Measurements from ENCODE around the gene CDHR1. TPM values are rescaled to one million over a fixed set of nuclear protein-coding genes. Genes with fewer than 3 reads are reported as not detected.

The CDHR1 gene
- total RNA-seq, 1 experiment from 2014 or later: not detected

DNA sequence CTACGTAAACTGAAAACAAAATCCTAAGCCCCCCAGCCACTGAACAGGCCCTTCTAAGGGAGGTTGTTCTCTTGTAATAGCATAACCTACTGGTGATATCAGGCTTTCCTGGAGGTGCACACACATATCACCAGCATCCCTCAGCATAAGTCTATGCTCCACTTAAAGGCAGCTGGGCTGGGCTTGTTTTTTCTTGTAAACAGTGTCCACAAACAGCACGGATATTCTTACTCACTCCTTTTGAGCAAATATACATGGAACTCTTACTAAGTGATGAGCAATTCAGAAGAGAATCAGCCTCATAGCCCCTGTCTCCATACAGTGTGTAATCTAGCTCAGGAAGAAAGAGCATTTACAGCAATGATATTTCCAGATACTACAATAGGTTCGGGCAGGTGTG lies 44.6 kb downstream of the CDHR1 start:
- Mint-ChIP-seq H3K27me3 (ENCODE audit: insufficient read depth, unreplicated experiment) (peaks cover 17% of the 10 kb centered on the region), H3K27ac (ENCODE audit: low read depth, unreplicated experiment) (no peak overlapping the region), H3K4me1 (ENCODE audit: insufficient read depth, unreplicated experiment) (no peaks in the 10 kb centered on the region), H3K4me3 (ENCODE audit: unreplicated experiment) (no peak overlapping the region), H3K36me3 (ENCODE audit: insufficient read depth, unreplicated experiment) (no peaks in the 10 kb centered on the region), H3K9me3 (ENCODE audit: unreplicated experiment) (no peaks in the 10 kb centered on the region)
- BruUV-seq (replicated peaks): no TSS peak
- TF ChIP-seq, protein P1, sequence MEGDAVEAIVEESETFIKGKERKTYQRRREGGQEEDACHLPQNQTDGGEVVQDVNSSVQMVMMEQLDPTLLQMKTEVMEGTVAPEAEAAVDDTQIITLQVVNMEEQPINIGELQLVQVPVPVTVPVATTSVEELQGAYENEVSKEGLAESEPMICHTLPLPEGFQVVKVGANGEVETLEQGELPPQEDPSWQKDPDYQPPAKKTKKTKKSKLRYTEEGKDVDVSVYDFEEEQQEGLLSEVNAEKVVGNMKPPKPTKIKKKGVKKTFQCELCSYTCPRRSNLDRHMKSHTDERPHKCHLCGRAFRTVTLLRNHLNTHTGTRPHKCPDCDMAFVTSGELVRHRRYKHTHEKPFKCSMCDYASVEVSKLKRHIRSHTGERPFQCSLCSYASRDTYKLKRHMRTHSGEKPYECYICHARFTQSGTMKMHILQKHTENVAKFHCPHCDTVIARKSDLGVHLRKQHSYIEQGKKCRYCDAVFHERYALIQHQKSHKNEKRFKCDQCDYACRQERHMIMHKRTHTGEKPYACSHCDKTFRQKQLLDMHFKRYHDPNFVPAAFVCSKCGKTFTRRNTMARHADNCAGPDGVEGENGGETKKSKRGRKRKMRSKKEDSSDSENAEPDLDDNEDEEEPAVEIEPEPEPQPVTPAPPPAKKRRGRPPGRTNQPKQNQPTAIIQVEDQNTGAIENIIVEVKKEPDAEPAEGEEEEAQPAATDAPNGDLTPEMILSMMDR (IDR thresholded peaks at IDR 0.05; ENCODE audit: unreplicated experiment): no peak
- CTCF ChIA-PET: no interaction called here
- intact Hi-C loops (cut with micrococcal nuclease): no loop called here
- POLR2A ChIA-PET: interaction anchor here (0.7 kb wide), 1 partner anchor 833 kb away, joined by 4 read pairs; no protein-coding TSS in a partner anchor
- no peak for DNase-seq (ENCODE audit: unreplicated experiment)

DNA sequence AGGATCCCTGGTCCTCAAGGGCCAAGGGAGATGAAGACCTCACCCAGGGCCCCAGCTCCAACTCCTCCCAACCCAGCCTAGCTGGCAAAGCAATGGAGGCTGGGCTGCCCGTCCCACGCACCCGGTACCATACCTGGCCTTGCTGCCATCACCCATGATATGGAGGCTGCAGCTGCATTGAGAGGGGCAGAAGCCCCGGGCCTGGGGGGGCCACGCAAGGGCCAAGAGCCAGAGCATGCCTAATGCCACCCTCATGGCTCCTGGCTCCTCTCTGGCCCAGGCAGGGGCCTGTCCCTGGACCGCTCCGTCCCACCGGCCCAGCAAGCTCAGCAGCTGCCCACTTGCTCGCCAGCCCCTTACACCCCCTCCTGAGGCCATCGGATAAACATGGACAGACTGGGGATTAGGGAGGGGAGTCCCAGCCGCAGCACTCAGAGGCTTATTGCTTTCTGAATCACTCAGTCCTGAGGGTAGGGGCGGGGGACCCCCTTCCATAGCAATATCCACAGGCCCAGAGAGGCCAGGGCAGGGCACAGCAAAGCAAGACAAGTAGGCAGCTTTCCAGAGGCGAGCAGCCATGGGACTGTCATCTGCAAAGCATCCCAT lies 47.0 kb downstream of the CDHR1 start, which contains the start of gene LRIT1:
Gene LRIT1 (minus strand): TSS at position 362 of the 606 bp plus-strand sequence. CDS start 107 bp downstream, at position 255.
- ChIA-PET POLR2A (no interaction called here), CTCF (no interaction called here)
- H3K4me3 Mint-ChIP-seq (ENCODE audit: unreplicated experiment): no peak within 1 kb of the TSS
- H3K9me3 Mint-ChIP-seq (ENCODE audit: unreplicated experiment): no peaks in the 10 kb centered on the region
- no TSS peak for BruUV-seq (replicated peaks)
- H3K36me3 Mint-ChIP-seq (ENCODE audit: insufficient read depth, unreplicated experiment): no peaks in the 10 kb centered on the region
- H3K27me3 Mint-ChIP-seq (ENCODE audit: insufficient read depth, unreplicated experiment): peaks cover 17% of the 10 kb centered on the region
- TF ChIP-seq, protein P1 (IDR thresholded peaks at IDR 0.05; ENCODE audit: unreplicated experiment): no peak
- intact Hi-C loops (cut with micrococcal nuclease): no loop called here
- no peak within 1 kb of the TSS for H3K27ac Mint-ChIP-seq (ENCODE audit: low read depth, unreplicated experiment)
- no peaks in the 10 kb centered on the region for H3K4me1 Mint-ChIP-seq (ENCODE audit: insufficient read depth, unreplicated experiment)
- no peak for DNase-seq (ENCODE audit: unreplicated experiment)

DNA sequence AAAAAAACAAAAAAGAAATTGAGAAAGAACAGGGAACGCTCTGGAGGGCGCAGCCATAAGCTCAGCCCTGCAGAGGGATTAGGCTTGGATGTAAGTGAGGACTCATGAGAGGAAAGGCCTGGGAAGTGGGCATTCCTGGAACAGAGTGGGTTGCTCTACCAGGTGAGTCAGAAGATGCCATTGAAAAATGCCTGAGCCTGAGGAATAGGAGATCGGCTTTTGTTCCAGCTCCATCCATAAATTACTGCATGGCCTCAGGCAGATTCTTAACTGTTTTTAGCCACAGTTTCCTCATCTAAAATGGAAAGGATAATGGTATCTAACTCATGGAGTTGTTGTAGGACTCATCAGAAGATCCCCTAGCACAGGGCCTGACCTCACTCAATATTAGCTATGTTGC lies 49.4 kb downstream of the CDHR1 start:
- BruUV-seq (replicated peaks): no TSS peak

DNA sequence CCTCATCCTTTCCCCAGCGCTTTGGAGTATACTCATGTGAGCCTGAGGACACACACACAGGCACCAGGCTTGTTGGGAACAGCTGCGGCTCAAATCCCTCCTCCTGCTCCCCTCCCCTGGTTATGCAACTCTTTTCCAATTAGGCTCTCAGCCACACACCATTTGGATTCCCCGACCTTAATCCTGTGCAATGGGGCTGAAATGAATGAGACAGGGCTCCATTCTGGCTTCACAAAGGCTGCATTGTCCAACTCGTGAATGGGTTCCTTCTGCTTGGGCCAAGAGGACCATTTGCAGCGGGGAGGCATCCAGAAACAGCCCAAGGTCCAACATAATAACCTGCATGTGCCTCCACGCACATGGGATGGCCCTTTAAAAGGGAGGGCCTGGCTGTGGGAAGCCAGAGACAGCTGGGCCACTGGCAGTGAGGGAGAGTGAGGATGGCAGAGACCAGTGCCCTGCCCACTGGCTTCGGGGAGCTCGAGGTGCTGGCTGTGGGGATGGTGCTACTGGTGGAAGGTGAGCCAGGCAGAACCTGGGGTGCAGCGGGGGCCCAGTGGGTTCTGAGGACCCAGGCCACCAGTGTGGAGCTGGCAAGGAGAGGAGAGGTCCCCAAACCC lies 50.4 kb downstream of the CDHR1 start, which contains the start of gene RGR:
Gene RGR (plus strand): TSS at position 403 of the 620 bp plus-strand sequence. CDS start 38 bp downstream, at position 441.
- H3K9me3 Mint-ChIP-seq (ENCODE audit: unreplicated experiment): no peaks in the 10 kb centered on the region
- ChIA-PET POLR2A (interaction anchor here (0.8 kb wide), 1 partner anchor 14 kb away, joined by 3 read pairs; no protein-coding TSS in a partner anchor), CTCF (interaction anchor here (0.5 to 1.2 kb wide), 2 partner anchors 39 to 1309 kb away, joined by 3 to 5 read pairs; no protein-coding TSS in a partner anchor)
- TF ChIP-seq, protein P1 (IDR thresholded peaks at IDR 0.05; ENCODE audit: unreplicated experiment): no peak
- no peak within 1 kb of the TSS for H3K4me3 Mint-ChIP-seq (ENCODE audit: unreplicated experiment)
- no peak for DNase-seq (ENCODE audit: unreplicated experiment)
- H3K27me3 Mint-ChIP-seq (ENCODE audit: insufficient read depth, unreplicated experiment): peaks cover 7% of the 10 kb centered on the region
- no peaks in the 10 kb centered on the region for H3K36me3 Mint-ChIP-seq (ENCODE audit: insufficient read depth, unreplicated experiment)
- BruUV-seq (replicated peaks): no TSS peak
- intact Hi-C loops (cut with micrococcal nuclease): no loop called here
- H3K4me1 Mint-ChIP-seq (ENCODE audit: insufficient read depth, unreplicated experiment): no peaks in the 10 kb centered on the region
- no peak within 1 kb of the TSS for H3K27ac Mint-ChIP-seq (ENCODE audit: low read depth, unreplicated experiment)

More for the DNA sequence above, 49.4 kb downstream of the CDHR1 start:
- TF ChIP-seq, protein P1 (IDR thresholded peaks at IDR 0.05; ENCODE audit: unreplicated experiment): no peak
- ChIA-PET CTCF (interaction anchor here (0.6 to 2.4 kb wide), 5 partner anchors 10 to 290 kb away, joined by 3 to 10 read pairs (median 3); no protein-coding TSS in a partner anchor), POLR2A (no interaction called here)
- Mint-ChIP-seq H3K4me1 (ENCODE audit: insufficient read depth, unreplicated experiment) (no peaks in the 10 kb centered on the region), H3K9me3 (ENCODE audit: unreplicated experiment) (no peaks in the 10 kb centered on the region), H3K27me3 (ENCODE audit: insufficient read depth, unreplicated experiment) (peaks cover 17% of the 10 kb centered on the region), H3K4me3 (ENCODE audit: unreplicated experiment) (no peak overlapping the region), H3K27ac (ENCODE audit: low read depth, unreplicated experiment) (no peak overlapping the region), H3K36me3 (ENCODE audit: insufficient read depth, unreplicated experiment) (no peaks in the 10 kb centered on the region)
- intact Hi-C loops (cut with micrococcal nuclease): no loop called here
- no peak for DNase-seq (ENCODE audit: unreplicated experiment)

Measured in MCF 10A (cell line).